HG03520 (cell line): ENCODE data around the gene C16orf82.
"Not testable (repeated sequence)": the region's sequence is repeated elsewhere in the genome, so short reads cannot be mapped to it uniquely, and the experiment has no call there.

Experiments
- ATAC-seq: cut with Tn5 transposase; IDR thresholded peaks from one replicate; pipeline ENCODE4 v1.9.1; 2021; ENCODE audit warnings: mild to moderate bottlenecking, moderate library complexity; ENCODE audit not compliant: unreplicated experiment

C16orf82 gene

GRCh38 chr16:27086031-27086430, 19.3 kb downstream of the C16orf82 start:
- not testable (repeated sequence) for ATAC-seq

GRCh38 chr16:27088216-27088615, 21.5 kb downstream of the C16orf82 start:
- ATAC-seq: no peak

DNA sequence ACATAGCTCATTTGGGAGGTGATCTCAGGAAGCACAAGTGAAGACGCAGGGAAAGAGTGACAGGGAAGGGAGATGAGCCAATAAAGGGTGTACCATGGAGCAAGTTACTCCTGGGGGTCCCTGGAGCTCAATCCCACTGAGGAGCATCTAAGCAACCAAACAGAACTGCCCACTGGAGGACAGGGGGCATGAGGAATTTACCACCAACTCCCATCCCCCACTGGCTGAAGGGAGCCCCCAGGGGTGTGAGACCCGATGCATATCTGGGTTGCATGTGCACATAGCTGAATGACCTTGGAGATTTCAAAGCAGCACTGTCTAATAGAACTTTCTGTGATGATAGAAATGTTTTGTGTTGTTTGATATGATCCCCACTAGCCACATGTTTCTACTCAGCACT, 29.6 kb downstream of the C16orf82 start:
- no peak for ATAC-seq

DNA sequence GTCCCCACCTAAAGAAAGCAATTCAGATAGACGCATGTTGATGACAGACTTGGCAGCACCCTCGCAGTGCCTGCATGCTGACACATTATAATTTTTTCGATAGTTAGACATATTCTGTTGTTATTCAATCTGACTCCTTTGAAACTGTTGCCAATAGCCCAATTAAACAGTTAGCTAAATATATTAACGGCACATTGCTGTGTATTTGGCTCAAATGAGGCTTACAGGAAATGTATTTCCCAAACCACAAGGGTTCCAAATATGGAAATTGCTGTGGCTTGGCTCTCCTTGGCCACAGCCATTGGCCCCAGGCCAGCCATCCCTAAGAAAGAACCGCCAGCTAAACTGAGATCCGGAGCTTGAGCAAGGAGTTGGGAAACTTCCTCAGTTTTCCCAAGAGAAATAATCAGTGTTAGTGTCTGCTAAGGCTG, 31.1 kb downstream of the C16orf82 start:
- no peak for ATAC-seq

DNA sequence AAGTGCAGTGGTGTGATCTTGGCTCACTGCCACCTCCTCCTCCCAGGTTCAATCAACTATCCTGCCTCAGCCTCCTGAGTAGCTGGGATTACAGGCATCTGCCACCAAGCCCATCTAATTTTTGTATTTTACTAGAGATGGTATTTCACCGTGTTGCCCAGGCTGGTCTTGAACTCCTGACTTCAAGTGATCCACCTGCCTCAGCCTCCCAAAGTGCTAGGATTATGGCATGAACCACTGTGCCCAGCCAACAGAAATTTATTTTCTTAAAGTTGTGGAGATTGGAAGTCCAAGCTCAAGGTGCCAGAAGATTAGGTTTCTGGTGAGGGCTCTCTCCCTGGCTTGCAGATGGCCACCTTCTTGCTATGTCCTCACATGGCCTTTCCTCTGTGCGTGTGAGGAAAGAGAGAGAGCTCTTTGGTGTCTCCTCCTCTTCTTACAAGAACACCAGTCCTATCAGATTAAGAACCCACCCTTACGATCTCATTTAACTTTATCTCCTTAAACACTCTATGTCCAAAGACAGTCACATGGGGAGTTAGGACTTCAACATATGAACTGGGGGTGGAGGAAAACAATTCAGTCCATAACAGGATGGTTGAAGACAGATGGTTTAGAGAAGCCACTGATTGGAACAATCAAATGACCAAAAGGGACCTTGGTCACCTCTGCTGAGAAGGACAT, 31.8 kb downstream of the C16orf82 start:
- no peak for ATAC-seq

GRCh38 chr16:27102701-27103575, 36.2 kb downstream of the C16orf82 start:
- ATAC-seq: no peak

- ATAC-seq: no peak
Measured at GRCh38 chr16:27103954-27104353, 37.2 kb downstream of the C16orf82 start.

DNA sequence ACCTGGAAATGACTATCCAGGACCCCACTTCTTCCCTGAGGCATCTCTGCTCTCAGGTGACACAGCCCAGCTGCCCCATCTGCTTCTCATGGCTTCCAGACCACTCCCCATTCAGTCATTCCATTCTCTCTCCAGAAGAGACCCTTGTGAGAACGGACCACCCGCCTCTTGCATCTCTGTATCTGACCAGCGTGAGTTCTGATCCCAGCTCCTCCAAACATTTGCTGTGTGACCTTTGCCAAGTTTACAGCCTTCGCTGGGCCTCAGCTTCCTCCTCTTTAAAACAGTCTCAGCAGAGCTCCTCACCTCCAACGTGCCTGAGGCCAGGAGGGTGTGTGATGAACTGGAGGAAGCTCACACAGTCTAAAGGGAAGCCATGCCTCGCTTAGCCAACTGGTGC, 39.6 kb downstream of the C16orf82 start:
- ATAC-seq: no peak

DNA sequence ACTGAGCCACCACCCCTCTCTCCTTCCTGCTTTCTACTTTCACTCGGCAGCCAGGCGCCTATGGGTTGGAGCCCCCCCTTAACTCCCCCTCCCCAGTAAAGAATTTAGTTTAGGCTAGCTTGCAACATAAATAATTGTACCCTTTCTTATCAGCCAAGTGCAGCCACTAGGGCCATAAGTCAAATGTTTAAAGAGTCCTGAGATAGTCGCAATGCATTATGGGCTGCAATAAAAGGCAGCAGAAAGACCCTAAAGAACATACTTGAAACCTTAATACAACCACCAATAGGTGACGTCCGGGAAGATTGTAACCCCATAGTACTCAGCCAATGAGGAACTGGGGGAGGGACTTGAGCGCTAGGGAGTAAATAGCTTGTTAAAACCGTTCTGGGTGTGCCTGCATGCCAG, 40.5 kb downstream of the C16orf82 start:
- no peak for ATAC-seq

GRCh38 chr16:27108051-27108770, 41.5 kb downstream of the C16orf82 start:
- ATAC-seq: no peak

DNA sequence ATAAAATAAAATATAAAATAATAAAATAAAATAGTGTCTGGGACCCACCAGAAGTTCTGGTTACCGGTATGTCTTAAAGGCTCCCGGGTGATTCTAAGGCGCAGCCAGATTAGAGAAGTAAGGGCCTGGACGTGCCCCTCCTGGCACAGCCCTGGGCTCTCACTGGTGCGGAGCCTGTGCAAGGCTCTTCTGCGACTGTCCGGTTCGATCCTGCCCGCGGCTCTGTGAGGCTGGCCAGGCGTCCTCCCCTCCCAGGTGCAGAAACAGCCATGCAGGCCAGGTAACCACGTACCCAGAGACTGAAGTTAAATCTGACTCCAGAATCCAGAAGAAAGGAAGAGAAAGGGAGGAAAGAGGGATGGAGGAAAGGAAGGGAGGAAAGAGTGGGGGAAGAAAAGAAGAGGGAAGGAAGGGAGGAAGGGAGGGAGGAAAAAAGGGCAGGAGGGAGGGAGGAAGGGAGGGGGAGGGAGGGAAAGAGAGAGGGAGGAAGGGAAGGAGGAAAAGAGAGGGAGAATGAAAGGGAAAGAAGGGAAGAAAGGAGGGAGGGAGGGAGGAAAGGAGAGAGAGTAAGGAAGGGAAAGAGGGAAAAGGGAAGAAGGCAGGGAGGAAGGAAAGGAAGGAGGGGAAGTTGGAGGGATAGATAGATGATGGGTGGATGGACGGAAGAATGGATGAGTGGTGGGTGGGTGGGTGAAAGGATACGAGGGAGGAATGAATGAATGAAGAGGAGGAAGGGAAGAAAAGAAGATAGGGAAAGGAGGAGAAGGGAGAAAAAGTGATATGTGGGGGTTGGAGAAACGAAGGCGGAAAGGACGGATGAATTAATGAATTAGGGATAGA, 42.3 kb downstream of the C16orf82 start:
- ATAC-seq: no peak

DNA sequence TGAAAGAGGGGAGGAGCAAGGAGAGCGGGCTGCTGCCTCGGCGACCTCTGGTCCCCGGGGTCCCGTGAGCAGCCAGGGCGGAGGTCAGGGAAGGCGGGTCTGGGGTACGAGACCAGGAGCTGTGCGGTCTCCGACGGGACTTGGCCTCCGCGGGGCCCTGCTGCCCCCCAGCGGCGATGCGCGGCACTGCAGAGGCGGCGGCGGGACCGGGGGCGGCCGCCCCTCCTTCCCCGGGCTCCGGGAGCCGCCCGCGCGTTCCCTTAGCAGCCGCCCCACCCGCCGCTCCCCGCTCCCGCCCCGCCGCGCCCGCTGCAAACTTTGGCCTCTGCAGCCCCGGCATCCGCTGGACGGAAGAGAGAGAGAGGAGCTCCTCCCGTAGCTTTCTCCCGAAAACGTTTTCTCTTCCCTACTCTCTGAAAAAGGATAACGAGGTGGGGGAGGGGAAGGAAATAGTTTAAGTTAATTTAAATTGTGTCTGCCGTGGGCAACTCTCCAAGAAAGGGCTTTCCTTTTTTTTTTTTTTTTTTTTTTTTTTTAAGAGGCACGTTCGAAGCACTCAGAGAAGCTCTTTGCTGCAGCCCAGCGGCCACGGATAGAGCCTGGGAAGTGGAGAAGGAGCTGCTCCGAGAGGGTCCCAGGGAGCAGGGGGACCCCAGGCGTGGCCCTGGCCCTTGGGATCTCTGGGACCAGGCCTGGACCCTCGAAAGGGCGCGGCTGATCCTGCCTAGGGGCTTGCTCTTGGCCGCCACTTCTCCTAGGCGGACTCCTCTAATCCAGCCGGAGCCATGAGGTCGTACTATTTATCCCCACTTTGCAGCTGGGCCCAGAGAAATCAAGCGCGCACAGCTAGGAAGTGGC, 43.2 kb downstream of the C16orf82 start:
- ATAC-seq: no peak

DNA sequence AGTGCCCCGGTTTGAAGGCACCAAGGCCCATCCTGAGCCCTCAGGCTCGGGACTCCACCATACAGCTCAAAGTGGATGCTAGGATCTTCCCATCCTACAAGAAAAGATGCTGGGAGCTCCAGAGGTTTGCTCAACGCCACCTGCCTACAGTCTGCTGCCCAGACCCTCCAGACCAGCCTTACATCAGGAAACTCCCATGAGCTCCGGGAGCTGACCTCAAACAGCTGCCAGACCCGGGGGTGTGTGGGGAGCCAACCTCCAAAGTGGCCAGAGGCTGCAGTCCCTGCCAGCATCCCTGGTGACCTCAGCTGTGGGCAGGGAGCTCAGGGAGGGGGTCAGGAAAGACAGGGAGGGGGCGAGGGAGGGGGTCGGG, 43.8 kb downstream of the C16orf82 start:
- ATAC-seq: no peak

DNA sequence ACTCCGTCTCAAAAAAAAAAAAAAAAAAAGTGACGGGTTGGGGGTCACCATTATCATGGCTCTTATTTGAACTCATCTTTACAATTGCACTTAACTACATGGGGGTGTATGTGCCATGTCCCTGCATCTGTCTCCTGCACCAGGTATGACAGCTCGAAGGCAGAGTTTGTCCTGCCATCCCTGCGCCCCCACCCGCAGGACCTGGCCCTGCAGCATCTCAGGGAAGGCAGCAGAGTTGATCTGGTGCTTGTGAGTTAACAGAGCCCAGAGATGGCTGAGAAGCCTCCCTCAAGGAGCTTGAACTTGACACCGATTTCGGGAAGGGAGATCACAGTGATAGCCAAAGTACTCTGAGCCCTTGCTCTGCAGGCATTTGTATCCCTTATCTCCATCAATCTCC, 44.8 kb downstream of the C16orf82 start:
- no peak for ATAC-seq

GRCh38 chr16:27112093-27112811, 45.5 kb downstream of the C16orf82 start:
- ATAC-seq: no peak

- peak; percentile 49 for ATAC-seq
Measured at GRCh38 chr16:27113341-27113841, 46.7 kb downstream of the C16orf82 start.

DNA sequence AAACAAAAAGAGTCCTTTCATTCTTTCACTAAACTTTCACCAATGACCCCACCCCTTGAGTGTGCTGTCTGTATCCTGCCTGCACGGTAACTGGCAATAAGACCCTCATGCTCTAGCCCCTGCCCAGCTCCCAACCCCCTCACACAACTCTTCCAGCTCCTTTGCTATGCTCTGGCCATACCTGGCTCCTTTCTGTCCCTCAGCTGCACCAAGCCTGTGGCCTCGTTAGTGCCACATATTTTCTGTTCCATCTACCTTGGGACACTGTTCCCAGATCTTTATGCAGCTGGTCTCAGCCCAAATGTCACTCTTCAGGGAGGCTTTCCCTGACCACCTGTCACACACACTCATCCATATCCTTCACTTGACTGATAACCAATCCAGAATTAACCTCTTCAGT, 47.3 kb downstream of the C16orf82 start:
- ATAC-seq: no peak

DNA sequence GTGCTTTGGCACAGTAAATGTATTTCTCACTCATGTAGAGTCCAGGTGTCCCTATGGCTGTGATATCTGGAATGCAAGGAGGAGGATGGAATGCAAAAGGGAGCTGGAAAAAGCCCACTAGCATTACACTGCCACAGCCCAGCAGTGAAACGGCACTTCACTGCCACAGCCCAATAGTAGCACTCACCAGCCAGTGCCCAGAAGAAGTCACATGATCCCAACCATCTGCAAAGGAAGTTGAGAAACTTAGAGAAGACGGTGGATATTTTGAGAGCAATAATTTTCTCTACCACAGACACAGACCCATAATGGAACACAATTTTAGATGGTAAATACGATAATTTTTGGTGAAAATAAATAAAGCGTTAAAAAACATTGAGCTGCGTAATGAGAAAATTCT, 51.8 kb downstream of the C16orf82 start:
- ATAC-seq: no peak
